Stimulated activated CD8-positive, alpha-beta memory T cell treated with anti-CD3 and anti-CD28 coated beads, Interleukin-7, amount 100 ng/mL, for 1 hour (primary cell): ENCODE measurements around the gene SLC23A3.
"Not testable (repeated sequence)": the region's sequence is repeated elsewhere in the genome, so short reads cannot be mapped to it uniquely, and the experiment has no call there.

Experiments used
- DNase-seq, 2 donors: peaks; one replicate each; pipeline ENCODE4 v3.0.0-alpha.2; 2020; ENCODE audit warnings: low read depth in 2 of 2

SLC23A3 gene

DNA sequence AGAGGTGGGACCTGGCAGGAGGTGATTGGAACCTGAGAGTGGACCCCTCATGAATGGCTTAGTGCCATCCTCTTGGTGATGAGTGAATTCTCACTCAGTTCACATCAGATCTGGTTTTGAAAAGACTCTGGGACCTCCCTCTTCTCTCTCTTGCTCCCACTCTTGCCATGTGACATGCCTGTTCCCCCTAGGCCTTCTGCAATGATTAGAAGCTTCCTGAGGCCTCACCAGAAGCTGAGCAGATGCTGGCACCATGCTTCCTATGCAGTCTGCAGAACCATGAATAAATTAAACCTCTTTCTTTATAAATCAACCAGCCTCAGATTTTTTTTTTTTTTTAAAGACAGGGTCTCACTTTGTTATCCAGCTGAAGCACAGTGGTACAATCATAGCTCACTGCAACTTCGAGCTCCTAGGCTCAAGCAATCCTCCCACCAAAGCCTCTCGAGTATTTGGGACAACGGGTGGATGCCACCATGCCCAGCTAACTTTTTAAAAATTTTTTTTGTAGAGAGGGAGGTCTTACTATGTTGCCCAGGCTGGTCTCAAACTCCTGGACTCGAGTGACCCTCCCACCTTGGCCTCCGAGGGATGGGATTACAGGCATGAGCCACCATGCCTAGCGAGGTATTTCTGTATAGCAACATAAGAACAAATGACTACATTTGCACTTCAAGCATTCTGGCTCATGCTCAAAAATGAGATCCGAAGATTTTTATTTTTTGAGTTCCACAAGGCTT is 34.8 kb upstream of the SLC23A3 start:
- DNase-seq = no peak

DNA sequence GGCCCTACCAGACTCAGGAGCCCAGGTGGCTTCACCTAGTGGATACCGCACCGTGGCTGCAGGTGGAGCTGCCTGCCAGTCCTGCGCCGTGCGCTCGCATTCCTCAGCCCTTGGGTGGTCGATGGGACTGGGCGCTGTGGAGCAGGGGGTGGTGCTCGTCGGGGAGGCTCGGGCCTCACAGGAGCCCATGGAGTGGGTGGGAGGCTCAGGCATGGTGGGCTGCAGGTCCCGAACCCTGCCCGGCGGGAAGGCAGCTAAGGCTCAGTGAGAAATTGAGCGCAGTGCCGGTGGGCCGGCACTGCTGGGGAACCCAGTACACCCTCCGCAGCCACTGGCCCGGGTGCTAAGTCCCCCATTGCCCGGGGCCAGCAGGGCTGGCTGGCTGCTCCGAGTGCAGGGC is 31.5 kb upstream of the SLC23A3 start:
- DNase-seq = not testable (repeated sequence)

DNA sequence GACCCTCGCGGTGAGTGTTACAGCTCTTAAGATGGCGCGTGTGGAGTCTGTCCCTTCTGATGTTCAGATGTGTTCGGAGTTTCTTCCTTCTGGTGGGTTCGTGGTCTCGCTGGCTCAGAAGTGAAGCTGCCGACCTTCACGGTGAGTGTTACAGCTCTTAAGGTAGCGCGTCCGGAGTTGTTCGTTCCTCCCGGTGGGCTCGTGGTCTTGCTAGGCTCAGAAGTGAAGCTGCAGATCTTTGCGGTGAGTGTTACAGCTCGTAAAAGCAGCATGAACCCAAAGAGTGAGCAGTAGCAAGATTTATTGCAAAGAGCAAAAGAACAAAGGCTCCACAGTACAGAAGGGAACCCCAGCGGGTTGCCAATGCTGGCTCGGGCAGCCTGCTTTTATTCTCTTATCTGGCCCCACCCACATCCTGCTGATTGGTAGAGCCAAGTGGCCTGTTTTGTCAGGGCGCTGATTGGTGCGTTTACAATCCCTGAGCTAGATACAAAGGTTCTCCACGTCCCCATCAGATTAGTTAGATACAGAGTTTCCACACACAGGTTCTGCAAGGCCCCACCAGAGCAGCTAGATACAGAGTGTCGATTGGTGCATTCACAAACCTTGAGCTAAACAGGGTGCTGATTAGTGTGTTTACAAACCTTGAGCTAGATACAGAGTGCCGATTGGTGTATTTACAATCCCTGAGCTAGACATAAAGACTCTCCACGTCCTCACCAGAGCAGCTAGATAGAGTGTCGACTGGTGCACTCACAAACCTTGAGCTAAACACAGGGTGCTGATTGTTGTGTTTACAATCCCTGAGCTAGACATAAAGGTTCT is 30.9 kb upstream of the SLC23A3 start:
- DNase-seq = not testable (repeated sequence)

DNA sequence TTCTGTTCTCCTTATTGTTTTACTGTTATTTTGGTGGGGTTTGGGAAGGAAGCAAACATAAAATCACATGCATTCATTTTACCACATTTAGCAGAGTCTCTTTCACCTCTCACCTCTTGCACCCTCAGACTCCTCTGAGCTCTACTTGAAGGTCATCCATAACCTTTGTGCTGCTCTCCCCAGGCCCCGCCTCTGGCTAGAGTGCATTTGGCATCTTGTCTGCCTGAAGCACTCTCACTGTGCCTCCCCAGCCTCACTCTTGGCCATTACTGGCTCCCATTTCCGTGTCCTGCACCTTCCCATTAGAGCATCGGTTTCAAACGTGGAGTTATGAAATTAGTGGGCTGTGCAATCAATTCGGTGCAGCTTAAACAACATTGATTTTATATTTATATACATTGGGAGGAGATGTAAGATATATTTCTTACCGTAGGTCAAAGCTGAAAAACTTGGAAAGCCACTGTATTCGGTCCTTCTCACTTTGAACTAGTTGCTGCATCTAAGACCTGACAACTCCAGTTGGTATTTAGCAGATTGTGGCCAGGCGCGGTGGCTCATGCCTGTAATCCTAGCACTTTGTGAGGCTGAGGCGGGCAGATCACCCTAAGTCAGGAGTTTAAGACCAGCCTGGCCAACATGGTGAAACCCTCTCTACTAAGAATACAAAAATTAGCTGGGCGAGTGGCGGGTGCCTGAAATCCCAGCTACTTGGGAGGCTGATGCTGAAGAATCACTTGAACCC is 29.8 kb upstream of the SLC23A3 start:
- DNase-seq = no peak

DNA sequence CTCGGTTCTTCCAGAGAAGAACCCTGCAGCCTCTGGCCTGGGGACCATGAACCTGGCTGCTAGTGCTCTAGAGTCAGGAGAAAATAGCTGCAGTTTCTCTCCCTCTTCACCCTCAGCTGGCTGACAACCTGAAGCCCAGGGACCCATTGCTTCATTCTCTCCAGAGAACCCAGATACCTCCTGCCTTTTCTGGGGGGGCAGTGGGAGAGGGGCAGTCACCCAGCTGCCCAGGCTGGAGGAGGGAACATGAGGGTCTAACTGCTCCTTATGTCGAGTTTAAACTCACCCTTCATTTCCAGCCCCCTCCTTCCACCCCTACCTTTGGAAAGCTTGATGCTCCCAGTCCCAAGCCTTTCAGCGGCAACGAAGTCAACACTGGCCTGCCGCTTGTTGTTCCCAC is 29.1 kb upstream of the SLC23A3 start:
- DNase-seq = no peak

DNA sequence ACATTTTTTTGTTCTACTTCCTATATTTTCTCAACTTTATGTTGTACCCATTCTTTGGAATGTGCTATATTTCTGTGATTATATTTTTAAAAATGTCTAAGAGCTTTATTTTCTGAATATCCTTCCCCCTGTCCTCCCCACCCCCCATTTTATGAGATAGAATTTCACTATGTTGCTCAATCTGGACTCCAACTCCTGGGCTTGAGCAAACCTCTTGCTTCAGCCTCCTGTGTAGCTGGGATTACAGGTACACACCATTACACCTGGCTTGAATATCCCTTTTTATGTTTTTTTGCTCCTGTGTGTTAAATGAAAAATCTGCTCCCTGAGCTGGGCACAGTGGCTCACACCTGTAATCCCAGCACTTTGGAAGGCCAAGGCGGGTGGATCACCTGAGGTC is 27.6 kb upstream of the SLC23A3 start:
- DNase-seq = no peak

DNA sequence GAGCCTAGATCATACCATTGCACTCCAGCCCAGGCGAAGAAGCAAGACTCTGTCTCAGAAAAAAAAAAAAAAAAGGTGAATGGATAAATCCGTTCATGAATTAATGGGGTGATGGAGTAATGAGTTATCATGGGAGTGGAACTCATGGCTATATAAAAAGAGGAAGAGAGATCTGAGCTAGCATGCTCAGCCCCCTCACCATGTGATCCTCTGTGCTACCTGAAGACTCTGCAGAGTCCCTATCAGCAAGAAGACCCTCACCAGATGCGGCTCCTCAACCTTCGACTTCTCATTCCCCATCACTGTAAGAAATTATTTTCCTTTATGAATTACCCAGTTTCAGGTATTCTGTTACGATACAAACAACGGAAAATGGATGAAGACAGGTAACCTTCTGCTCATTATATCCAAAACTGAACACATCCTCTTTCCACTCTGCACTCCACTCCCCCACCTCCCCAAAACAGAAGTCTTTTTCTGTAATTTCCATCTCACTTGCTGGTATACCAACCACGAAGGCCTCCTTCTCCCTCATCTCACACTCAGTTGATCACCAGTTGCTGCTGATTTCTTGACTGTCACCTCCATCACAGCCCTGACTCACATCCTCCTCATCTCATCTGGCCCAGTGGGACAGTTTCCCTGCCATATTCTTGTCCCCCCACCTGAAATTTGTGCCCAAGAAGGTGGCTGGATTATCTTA is 17.1 kb upstream of the SLC23A3 start:
- no peak for DNase-seq

DNA sequence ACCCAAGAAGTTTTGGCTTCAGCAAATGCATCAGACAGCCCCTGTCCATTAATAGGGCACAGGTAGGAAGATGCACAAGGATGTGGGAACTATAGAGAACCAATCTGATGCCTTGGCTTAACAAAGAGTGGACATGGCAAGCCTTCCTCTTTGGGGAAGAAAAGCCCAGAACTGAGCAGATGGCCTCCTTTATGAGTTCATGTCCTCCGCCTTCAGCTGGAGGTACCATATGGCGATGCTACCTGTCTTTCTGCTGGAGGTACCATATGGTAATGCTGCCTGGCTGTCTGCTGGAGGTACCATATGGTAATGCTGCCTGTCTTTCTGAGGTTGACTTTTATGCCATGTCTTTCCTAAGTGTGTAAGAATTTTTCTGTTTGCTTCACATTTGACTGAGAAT is 14.3 kb upstream of the SLC23A3 start:
- DNase-seq = no peak

DNA sequence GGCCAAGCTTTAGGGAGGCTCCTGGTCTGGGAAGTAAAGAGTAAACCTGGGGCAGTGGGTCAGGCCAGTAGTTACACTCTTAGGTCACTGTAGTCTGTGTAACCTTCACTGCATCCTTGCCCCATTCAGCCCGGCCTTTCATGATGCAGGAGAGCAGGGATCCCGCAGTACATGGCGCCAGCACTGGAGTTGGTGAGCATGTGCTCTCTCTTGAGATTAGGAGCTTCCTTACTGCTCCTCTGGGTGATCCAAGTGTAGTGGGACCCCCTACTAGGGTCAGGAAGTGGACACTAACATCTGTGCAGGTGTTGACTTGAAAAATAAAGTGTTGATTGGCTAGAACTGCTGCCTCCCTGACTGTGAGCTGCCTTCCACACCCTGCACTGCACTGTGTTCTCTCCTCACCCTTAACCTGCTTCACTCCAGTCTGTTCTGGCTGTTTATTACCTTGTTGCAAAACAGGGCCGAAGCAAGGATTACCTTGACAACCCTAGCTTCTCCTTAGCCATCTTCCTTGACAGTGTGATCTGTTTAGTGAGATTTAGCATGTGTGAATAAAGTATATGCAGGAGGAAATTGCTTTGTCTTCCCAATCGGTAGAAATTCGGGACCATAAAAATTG is 13.4 kb upstream of the SLC23A3 start:
- DNase-seq = no peak

DNA sequence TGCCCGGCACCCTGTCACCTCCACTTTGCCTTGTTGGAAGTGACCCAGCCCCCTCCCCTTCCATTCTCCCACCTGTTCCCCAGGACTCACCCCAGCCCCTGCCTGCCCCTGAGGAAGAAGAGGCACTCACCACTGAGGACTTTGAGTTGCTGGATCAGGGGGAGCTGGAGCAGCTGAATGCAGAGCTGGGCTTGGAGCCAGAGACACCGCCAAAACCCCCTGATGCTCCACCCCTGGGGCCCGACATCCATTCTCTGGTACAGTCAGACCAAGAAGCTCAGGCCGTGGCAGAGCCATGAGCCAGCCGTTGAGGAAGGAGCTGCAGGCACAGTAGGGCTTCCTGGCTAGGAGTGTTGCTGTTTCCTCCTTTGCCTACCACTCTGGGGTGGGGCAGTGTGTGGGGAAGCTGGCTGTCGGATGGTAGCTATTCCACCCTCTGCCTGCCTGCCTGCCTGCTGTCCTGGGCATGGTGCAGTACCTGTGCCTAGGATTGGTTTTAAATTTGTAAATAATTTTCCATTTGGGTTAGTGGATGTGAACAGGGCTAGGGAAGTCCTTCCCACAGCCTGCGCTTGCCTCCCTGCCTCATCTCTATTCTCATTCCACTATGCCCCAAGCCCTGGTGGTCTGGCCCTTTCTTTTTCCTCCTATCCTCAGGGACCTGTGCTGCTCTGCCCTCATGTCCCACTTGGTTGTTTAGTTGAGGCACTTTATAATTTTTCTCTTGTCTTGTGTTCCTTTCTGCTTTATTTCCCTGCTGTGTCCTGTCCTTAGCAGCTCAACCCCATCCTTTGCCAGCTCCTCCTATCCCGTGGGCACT is 12.7 kb upstream of the SLC23A3 start:
- no peak for DNase-seq

DNA sequence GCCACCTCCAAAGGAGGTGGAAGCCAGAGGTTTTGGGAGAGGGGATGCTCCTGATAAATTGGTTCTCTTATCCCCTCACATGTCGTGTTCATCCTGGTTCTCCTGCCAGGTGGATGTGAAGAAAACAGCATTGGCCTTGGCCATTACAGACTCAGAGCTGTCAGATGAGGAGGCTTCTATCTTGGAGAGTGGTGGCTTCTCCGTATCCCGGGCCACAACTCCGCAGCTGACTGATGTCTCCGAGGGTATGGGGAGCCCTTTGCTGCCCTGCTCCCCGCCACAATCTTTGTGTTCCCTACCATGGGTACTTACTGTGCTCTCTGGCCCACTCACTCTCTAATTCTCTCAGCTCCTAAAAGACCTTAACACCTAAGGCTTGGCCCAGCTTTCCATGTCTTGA is 11.7 kb upstream of the SLC23A3 start:
- no peak for DNase-seq

DNA sequence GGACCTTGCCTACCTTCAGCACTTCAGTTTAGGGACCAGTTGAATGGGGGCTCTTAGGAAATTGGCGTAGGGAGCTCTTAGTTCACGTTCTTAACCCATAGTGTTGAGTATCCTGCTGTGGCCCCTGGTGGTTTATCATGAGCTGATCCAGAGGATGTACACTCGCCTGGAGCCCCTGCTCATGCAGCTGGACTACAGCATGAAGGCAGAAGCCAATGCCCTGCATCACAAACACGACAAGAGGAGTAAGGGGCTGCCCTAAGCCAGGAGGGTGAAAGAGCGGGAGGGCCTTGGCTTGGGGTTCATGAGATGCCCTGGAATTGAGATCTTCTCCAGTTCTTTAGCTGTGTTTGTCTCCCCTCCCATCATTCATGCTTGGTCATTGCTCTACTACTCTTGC is 11.1 kb upstream of the SLC23A3 start:
- no peak for DNase-seq

DNA sequence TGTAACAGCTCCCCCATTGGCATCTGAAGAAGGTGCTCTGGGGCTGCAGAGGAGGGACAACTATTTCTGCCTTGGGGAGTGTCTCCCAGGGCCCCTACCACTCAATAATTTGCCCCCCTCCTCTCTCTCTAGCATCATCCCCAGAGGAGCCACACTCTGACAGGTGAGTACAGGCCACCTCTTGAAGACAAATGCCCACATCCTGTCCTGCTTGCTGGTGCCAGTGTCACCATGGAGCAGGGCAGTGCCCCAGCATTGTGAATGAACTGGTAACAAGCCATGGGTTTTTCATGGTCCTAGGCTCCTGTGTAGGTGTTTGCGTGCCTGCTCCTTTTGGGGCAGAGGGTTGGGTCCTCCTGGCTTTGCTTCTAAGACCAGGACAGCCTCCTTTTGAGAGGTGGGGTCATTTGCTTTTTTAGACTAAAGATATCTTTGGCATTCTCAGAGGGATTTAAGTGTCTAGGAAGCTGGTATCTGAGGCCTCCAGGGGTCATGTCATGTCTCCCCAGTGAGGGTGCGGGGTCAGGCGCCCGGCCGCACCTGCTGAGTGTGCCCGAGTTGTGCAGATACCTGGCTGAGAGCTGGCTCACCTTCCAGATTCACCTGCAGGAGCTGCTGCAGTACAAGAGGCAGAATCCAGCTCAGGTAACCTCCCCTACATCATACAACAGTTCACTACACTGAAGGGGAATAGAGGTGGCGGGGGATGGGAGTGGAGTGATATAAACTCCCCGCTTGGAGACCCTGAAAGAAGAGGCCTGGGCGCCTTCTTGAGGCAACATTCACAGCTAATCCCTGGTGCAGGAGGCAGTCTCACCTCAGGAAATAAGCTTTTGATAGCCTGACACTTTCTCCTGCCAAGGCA is 10.0 kb upstream of the SLC23A3 start:
- no peak for DNase-seq

DNA sequence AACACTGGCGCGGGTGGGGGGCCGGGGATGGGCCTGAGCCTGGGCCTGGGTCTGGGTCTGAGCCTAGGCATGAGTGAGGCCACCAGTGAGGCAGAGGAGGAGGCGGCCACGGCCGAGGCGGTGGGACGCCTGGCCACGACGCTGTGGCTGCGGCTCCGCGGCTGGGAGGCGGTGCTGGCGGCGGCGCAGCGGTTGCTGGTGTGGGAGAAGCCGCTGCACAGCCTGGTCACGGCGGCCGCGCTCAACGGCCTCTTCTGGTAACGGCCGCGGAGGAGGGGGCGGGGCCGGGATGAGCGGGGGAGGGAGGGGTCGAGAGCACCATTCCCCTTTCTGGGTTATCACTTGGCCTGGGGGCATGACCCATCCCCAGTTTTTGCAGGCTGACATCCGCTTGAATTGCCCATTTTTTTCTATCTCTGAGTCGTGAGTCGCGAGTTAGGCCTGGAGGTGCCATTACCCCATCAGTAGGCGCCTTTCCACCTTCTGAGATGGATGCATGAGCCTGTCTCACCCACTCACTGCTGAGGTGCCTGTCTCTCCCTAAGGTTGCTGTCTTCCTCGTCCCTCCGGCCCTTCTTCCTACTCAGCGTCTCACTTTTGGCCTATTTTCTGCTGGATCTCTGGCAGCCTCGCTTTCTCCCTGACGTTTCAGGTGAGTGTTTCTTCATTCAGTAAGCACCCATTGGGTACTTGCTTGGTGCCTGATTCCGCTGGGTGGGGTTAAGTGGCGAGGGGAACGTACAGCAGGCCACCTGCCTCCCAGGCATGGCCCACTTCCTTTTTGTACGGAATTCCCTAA is 8.7 kb upstream of the SLC23A3 start:
- DNase-seq = no peak

DNA sequence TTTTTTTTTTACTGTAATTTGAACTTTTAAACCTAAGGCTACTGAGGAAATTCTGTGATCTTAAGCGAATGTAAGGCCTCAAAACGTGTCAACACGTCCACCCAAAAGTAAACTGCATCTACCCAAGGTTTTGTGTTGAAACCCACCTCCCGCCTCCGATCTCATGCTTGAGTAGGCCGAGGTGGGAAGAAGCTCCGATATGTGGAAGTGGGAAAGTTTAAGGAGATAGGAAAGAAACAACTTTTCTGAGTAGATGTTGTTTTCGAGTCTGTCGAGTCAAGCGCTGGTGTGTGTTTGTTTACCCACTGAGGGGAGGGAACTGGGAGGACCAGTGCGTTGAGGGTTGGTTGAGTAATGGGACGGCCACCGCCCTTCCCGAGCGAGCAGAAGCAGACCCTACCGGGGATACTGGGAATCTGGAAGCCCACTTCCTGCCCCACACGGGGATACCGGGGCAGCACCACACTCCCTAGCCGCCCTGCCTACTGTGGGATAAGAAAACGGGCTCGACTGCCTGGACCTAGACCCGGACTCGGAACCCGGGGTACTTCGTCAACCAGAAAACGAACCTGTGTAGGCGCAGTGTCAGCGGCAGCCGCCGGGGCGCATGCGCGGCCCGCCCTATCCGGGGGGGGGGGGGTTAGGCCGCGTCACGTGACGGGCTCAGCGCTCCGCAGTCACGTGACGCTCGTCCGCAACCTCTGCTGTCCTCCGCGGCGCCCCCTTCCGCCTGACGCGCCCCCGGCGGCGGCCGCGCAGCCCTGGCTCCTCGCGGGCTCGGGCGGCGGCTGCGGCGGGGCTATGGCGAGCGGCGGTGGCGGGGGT is 7.9 kb upstream of the SLC23A3 start, which contains the start of gene RETREG2:
RETREG2 (plus strand) TSS at position 724 of the 825 bp plus-strand sequence; CDS start at position 802, 78 bp downstream.
- DNase-seq = peak; percentile 56 to 63

DNA sequence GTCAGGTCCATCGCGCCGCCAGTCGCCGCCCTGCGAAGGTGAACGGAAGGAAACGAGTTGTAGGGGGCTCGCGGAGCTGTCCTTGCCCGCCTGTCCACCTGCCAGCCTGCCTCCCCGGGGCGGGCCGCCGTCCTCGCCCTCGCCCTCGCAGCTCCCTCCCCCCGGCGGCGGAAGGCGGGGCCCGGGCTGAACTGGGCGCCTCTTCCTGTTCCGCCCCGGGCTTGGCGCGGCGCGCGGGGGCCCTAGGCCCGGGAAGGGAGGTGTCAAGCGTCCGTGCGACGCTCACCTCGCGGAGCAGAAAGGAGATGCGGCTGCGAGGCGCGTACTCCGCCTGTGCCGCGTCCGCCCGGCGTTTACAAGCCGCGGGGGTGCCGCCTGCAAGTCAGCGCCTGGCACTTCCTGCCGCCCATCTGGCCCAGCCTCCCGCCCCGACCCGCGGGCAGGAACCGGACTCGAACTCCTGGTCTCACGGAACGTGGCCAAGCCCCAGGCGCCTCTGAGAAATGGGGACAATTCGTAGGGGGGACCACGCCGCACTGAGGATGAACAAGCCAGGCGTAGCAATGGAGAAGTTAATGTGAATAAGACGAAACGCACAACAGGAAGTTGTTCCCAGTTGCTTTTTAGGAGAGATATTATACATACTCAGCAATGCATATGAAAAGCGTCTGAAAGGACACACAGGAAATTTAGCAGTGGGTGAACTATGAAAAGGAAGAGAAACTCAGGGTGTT is 7.2 kb upstream of the SLC23A3 start, which contains the start of gene CNPPD1:
CNPPD1 (minus strand) TSS at position 108 of the 734 bp plus-strand sequence; CDS start at position 11, 97 bp downstream.
- DNase-seq = peak; percentile 68 to 72
